ENCODE data around the gene SLC6A4. TPM values are rescaled to one million over a fixed set of nuclear protein-coding genes. Genes with fewer than 3 reads are reported as not detected.

SLC6A4 gene
- total and polyA plus RNA-seq, 3 donors from 2014 or later = 1.7 to 2.4 (median 1.7) TPM

- H3K27me3 ChIP-seq = no peaks in the 10 kb centered on the region
- H3K4me1 ChIP-seq = peaks cover 18% of the 10 kb centered on the region
- intact Hi-C loops (cut with DNase I; ENCODE audit: low total_unique reads) = no loop called here
- no peak for TF ChIP-seq CTCF (IDR thresholded peaks at IDR 0.05)
- TF ChIP-seq POLR2A (IDR thresholded peaks at IDR 0.05) = no peak
- DNase-seq = no peak
- H3K9me3 ChIP-seq = no peaks in the 10 kb centered on the region
- WGBS, 2 donors = 90 to 93% methylated on average over 8 of the region's 8 CpGs
- H3K36me3 ChIP-seq (ENCODE audit: low read depth, missing control alignments) = no peaks in the 10 kb centered on the region
- H3K4me3 ChIP-seq = no peak overlapping the region
- no peak overlapping the region for H3K27ac ChIP-seq
Measured at GRCh38 chr17:30240177-30240576, 4.7 kb upstream of the SLC6A4 start.

GRCh38 chr17:30239089-30239462 lies 3.6 kb upstream of the SLC6A4 start:
- Histone ChIP-seq H3K9me3 (no peaks in the 10 kb centered on the region), H3K27me3 (no peaks in the 10 kb centered on the region), H3K4me1 (peaks cover 18% of the 10 kb centered on the region), H3K4me3 (no peak overlapping the region), H3K36me3 (ENCODE audit: low read depth, missing control alignments) (no peaks in the 10 kb centered on the region), H3K27ac (no peak overlapping the region)
- 76 to 94% methylated on average over 5 of the region's 5 CpGs for WGBS, 2 donors
- TF ChIP-seq CTCF (IDR thresholded peaks at IDR 0.05) = no peak
- TF ChIP-seq POLR2A (IDR thresholded peaks at IDR 0.05) = no peak
- no peak for DNase-seq
- intact Hi-C loops (cut with DNase I; ENCODE audit: low total_unique reads) = no loop called here

GRCh38 chr17:30238387-30239088 lies 3.0 kb upstream of the SLC6A4 start:
- TF ChIP-seq CTCF (IDR thresholded peaks at IDR 0.05) (no peak), POLR2A (IDR thresholded peaks at IDR 0.05) (no peak)
- no peaks in the 10 kb centered on the region for H3K9me3 ChIP-seq
- intact Hi-C loops (cut with DNase I; ENCODE audit: low total_unique reads) = no loop called here
- no peak overlapping the region for H3K27ac ChIP-seq
- DNase-seq = no peak
- no peaks in the 10 kb centered on the region for H3K27me3 ChIP-seq
- H3K4me1 ChIP-seq = peaks cover 18% of the 10 kb centered on the region
- 39 to 48% methylated on average over 19 to 27 of the region's 27 CpGs for WGBS, 2 donors
- H3K36me3 ChIP-seq (ENCODE audit: low read depth, missing control alignments) = no peaks in the 10 kb centered on the region
- H3K4me3 ChIP-seq = no peak overlapping the region

- Histone ChIP-seq H3K27me3 (no peaks in the 10 kb centered on the region), H3K4me3 (no peak overlapping the region), H3K9me3 (no peaks in the 10 kb centered on the region), H3K36me3 (ENCODE audit: low read depth, missing control alignments) (no peaks in the 10 kb centered on the region), H3K27ac (no peak overlapping the region), H3K4me1 (peaks cover 18% of the 10 kb centered on the region)
- no peak for DNase-seq
- 32 to 37% methylated on average over 5 to 7 of the region's 7 CpGs for WGBS, 2 donors
- TF ChIP-seq CTCF (IDR thresholded peaks at IDR 0.05) = no peak
- TF ChIP-seq POLR2A (IDR thresholded peaks at IDR 0.05) = no peak
- intact Hi-C loops (cut with DNase I; ENCODE audit: low total_unique reads) = no loop called here
Measured at GRCh38 chr17:30238003-30238344, 2.5 kb upstream of the SLC6A4 start.
